Caco-2 (cell line): ENCODE data around the gene RHOV. TPM values are rescaled to one million over a fixed set of nuclear protein-coding genes. Genes with fewer than 3 reads are reported as not detected.
A peak's percentile ranks its signal among the peaks of the same experiment; 100 is the strongest.

Experiments
- BruUV-seq: library from RNA; stranded (reverse); fragments of 400-500 nt; replicated peaks from 2 replicates; lab custom pipeline; 2021; lab: Mats Ljungman, UMichigan
- CTCF ChIA-PET: fragments of 300-600 bp; sonication (Branson Sonifier 250); formaldehyde crosslinking; loops from one replicate; lab custom pipeline; 2022; ENCODE audit warnings: antibody characterized with exemption; lab: Charles Lee
- POLR2A ChIA-PET: fragments of 300-600 bp; sonication (Branson Sonifier 250); formaldehyde crosslinking; loops from one replicate; lab custom pipeline; 2022; ENCODE audit warnings: antibody characterized with exemption; lab: Charles Lee
- DNase-seq, 2 experiments: peaks; one replicate each; pipeline versions ENCODE4 v3.0.0 to v3.0.0-alpha.2; 2020 to 2022
- H3K27me3 ChIP-seq: replicated peaks from 2 replicates; pipeline ENCODE4 v1.6.0; 2011; ENCODE audit warnings: low read length; ENCODE audit not compliant: control insufficient read depth, insufficient read depth
- H3K36me3 ChIP-seq: 2 replicates; pipeline ENCODE4 v1.5.1; 2011; ENCODE audit warnings: low read length; ENCODE audit not compliant: control insufficient read depth, insufficient read depth
- H3K4me1 ChIP-seq: fragments of 250-450 bp; sonication (Bioruptor Pico); 2 replicates; pipeline ENCODE4 v1.5.1; 2020; ENCODE audit warnings: mild to moderate bottlenecking
- H3K4me3 ChIP-seq: 2 replicates; pipeline ENCODE4 v1.5.1; 2011; ENCODE audit warnings: low read depth, mild to moderate bottlenecking, control low read depth, low read length
- H3K9me3 ChIP-seq: fragments of 250-450 bp; sonication (Bioruptor Pico); 2 replicates; pipeline ENCODE4 v1.5.1; 2020; ENCODE audit warnings: mild to moderate bottlenecking, moderate library complexity
- H3K27ac Mint-ChIP-seq: one replicate; pipeline ENCODE4 v1.8.0; 2022; ENCODE audit warnings: mixed read lengths; ENCODE audit not compliant: unreplicated experiment
- H3K27me3 Mint-ChIP-seq: one replicate; pipeline ENCODE4 v1.8.0; 2022; ENCODE audit warnings: mixed read lengths; ENCODE audit not compliant: insufficient read depth, unreplicated experiment
- H3K36me3 Mint-ChIP-seq: one replicate; pipeline ENCODE4 v1.8.0; 2022; ENCODE audit warnings: mild to moderate bottlenecking, mixed read lengths; ENCODE audit not compliant: insufficient read depth, unreplicated experiment
- H3K4me1 Mint-ChIP-seq: one replicate; pipeline ENCODE4 v1.8.0; 2022; ENCODE audit warnings: low read depth, mixed read lengths; ENCODE audit not compliant: unreplicated experiment
- H3K4me3 Mint-ChIP-seq: one replicate; pipeline ENCODE4 v1.8.0; 2022; ENCODE audit warnings: mild to moderate bottlenecking, moderate library complexity, mixed read lengths; ENCODE audit not compliant: unreplicated experiment
- H3K9me3 Mint-ChIP-seq: one replicate; pipeline ENCODE4 v1.8.0; 2022; ENCODE audit warnings: mixed read lengths; ENCODE audit not compliant: unreplicated experiment
- CTCF ChIP-seq, 2 experiments: fragments of 200-600 bp in 1 of 2; IDR thresholded peaks; 1 replicate in 1 of 2; 2 replicates in 1 of 2; pipeline versions ENCODE4 v1.5.1 to v1.8.0; 2011 to 2022; ENCODE audit warnings: antibody characterized with exemption in 1 of 2, control low read depth in 1 of 2, inconsistent platforms in 1 of 2, low read depth in 1 of 2, low read length in 1 of 2, mild to moderate bottlenecking in 1 of 2, moderate library complexity in 1 of 2; ENCODE audit not compliant: insufficient read depth in 1 of 2, severe bottlenecking in 1 of 2, unreplicated experiment in 1 of 2
- intact Hi-C: fragments of 100-400 bp; cut with micrococcal nuclease; formaldehyde crosslinking; loops from one replicate; pipeline ENCODE4 v1.10.0; 2022; ENCODE audit not compliant: unreplicated experiment
- total RNA-seq: library from RNA; stranded (reverse); gene quantifications from 2 replicates; pipeline ENCODE4 v1.2.3, GENCODE V29; 2022

Gene RHOV
- total RNA-seq, 1 experiment from 2014 or later: 4.4 TPM

- Mint-ChIP-seq H3K9me3 (no peaks in the 10 kb centered on the region), H3K27ac (peak overlapping the region; percentile 60), H3K36me3 (peaks cover 93% of the 10 kb centered on the region), H3K4me3 (no peak overlapping the region), H3K4me1 (peaks cover 48% of the 10 kb centered on the region), H3K27me3 (no peaks in the 10 kb centered on the region)
- Histone ChIP-seq H3K4me1 (peaks cover 26% of the 10 kb centered on the region), H3K9me3 (no peaks in the 10 kb centered on the region), H3K27me3 (no peaks in the 10 kb centered on the region), H3K4me3 (no peak overlapping the region), H3K36me3 (peaks cover 8% of the 10 kb centered on the region)
- intact Hi-C loops: no loop called here
- no TSS peak for BruUV-seq
- ChIA-PET CTCF (interaction anchor here (0.6 kb wide), 1 partner anchor 381 kb away, joined by 4 read pairs; no protein-coding TSS in a partner anchor), POLR2A (interaction anchor here (0.8 kb wide), 1 partner anchor 9 kb away, joined by 6 read pairs; no protein-coding TSS in a partner anchor)
- TF ChIP-seq CTCF (IDR thresholded peaks at IDR 0.05; ENCODE audit: insufficient read depth in 1 of 2, low read depth in 1 of 2, low read length in 1 of 2, severe bottlenecking in 1 of 2, unreplicated experiment in 1 of 2): no peak
- no peak for DNase-seq
Measured at GRCh38 chr15:40852529-40852928, 21.5 kb downstream of the RHOV start.

- BruUV-seq: no TSS peak
- TF ChIP-seq CTCF (IDR thresholded peaks at IDR 0.05; ENCODE audit: insufficient read depth in 1 of 2, low read depth in 1 of 2, low read length in 1 of 2, severe bottlenecking in 1 of 2, unreplicated experiment in 1 of 2): no peak
- Mint-ChIP-seq H3K36me3 (peaks cover 83% of the 10 kb centered on the region), H3K27ac (peak overlapping the region; percentile 60), H3K4me1 (peaks cover 32% of the 10 kb centered on the region), H3K4me3 (no peak overlapping the region), H3K9me3 (no peaks in the 10 kb centered on the region), H3K27me3 (no peaks in the 10 kb centered on the region)
- peaks cover 9% of the 10 kb centered on the region for H3K36me3 ChIP-seq
- POLR2A ChIA-PET: no interaction called here
- H3K9me3 ChIP-seq: no peaks in the 10 kb centered on the region
- DNase-seq: no peak
- intact Hi-C loops: no loop called here
- peaks cover 31% of the 10 kb centered on the region for H3K4me1 ChIP-seq
- no peaks in the 10 kb centered on the region for H3K27me3 ChIP-seq
- CTCF ChIA-PET: interaction anchor here (0.9 kb wide), 1 partner anchor 43 kb away, joined by 5 read pairs; the partner anchor contains the start of gene VPS18
- no peak overlapping the region for H3K4me3 ChIP-seq
Measured at GRCh38 chr15:40850576-40851112, 23.4 kb downstream of the RHOV start.

GRCh38 chr15:40847223-40847961 lies 26.6 kb downstream of the RHOV start:
- Mint-ChIP-seq H3K4me3 (peak overlapping the region; percentile 99), H3K4me1 (peaks cover 29% of the 10 kb centered on the region), H3K9me3 (no peaks in the 10 kb centered on the region), H3K36me3 (peaks cover 60% of the 10 kb centered on the region), H3K27me3 (no peaks in the 10 kb centered on the region), H3K27ac (peak overlapping the region; percentile 95)
- Histone ChIP-seq H3K36me3 (peaks cover 5% of the 10 kb centered on the region), H3K4me1 (peaks cover 39% of the 10 kb centered on the region), H3K4me3 (peak overlapping the region; percentile 85), H3K27me3 (no peaks in the 10 kb centered on the region), H3K9me3 (no peaks in the 10 kb centered on the region)
- TF ChIP-seq CTCF (IDR thresholded peaks at IDR 0.05; ENCODE audit: insufficient read depth in 1 of 2, low read depth in 1 of 2, low read length in 1 of 2, severe bottlenecking in 1 of 2, unreplicated experiment in 1 of 2): no peak
- intact Hi-C loops: loop anchor here (1.0 to 2.0 kb wide), 2 partner anchors 10 to 55 kb away; no protein-coding TSS in a partner anchor
- CTCF ChIA-PET: interaction anchor here (0.6 to 3.0 kb wide), 8 partner anchors 11 to 65 kb away, joined by 3 to 46 read pairs (median 6); partner anchors contain the start of genes DNAJC17, RHOV, VPS18 and ZFYVE19
- no TSS peak for BruUV-seq
- POLR2A ChIA-PET: interaction anchor here (0.6 to 1.1 kb wide), 4 partner anchors 10 to 47 kb away, joined by 3 to 8 read pairs (median 4); partner anchors contain the start of genes DNAJC17, RHOV, VPS18 and ZFYVE19
- DNase-seq: peak; percentile 90 to 95
